ENCODE data around the gene MFSD2A.

GRCh38 chr1:39988618-39989343, 33.8 kb downstream of the MFSD2A start:
- TF ChIP-seq CTCF (IDR thresholded peaks at IDR 0.05 in 2 of 3, conservative IDR thresholded peaks at IDR 0.05 in 1 of 3; ENCODE audit: control insufficient read depth in 2 of 3, extremely low read depth in 1 of 3, insufficient read depth in 1 of 3, low read depth in 3 of 3, low read length in 3 of 3) (no peak), BACH1 (IDR thresholded peaks at IDR 0.05; ENCODE audit: borderline replicate concordance) (no peak), YY1 (IDR thresholded peaks at IDR 0.05; ENCODE audit: low read depth, low read length) (no peak), BRCA1 (IDR thresholded peaks at IDR 0.05; ENCODE audit: low read depth, low read length) (no peak), POLR2A (IDR thresholded peaks at IDR 0.05; ENCODE audit: low read depth, low read length) (no peak), USF2 (IDR thresholded peaks at IDR 0.05; ENCODE audit: borderline replicate concordance, low read depth, low read length) (no peak), ZNF384 (IDR thresholded peaks at IDR 0.05; ENCODE audit: borderline replicate concordance, low read depth, low read length) (no peak), ZSCAN29 (IDR thresholded peaks at IDR 0.05) (no peak), ZNF274 (IDR thresholded peaks at IDR 0.05; ENCODE audit: insufficient read depth, insufficient read length) (no peak), TCF12 (IDR thresholded peaks at IDR 0.05; ENCODE audit: low read depth, low read length) (no peak)

Measured in GM12878 (cell line).